GM23338 (cell line): ENCODE measurements around the gene ASB8.

Experiments used
- EZH2 ChIP-seq: fragments of 200-600 bp; sonication (generic); IDR thresholded peaks from one replicate; pipeline ENCODE4 v1.8.0; 2017; ENCODE audit warnings: antibody characterized with exemption, mild to moderate bottlenecking, low read depth; ENCODE audit not compliant: unreplicated experiment
- EZH2phosphoT487 ChIP-seq: fragments of 200-600 bp; sonication (generic); IDR thresholded peaks from one replicate; pipeline ENCODE4 v1.8.1; 2018; ENCODE audit warnings: antibody characterized with exemption; ENCODE audit not compliant: unreplicated experiment
- JUNB ChIP-seq: IDR thresholded peaks from one replicate; pipeline ENCODE4 v1.6.1; 2016; ENCODE audit warnings: antibody characterized with exemption; ENCODE audit not compliant: unreplicated experiment
- POLR2AphosphoS5 ChIP-seq: IDR thresholded peaks from 2 replicates; pipeline ENCODE4 v1.6.1; 2016; ENCODE audit warnings: antibody characterized with exemption, low read depth
- STAT1 ChIP-seq: IDR thresholded peaks from one replicate; pipeline ENCODE4 v1.6.1; 2016; ENCODE audit warnings: antibody characterized with exemption; ENCODE audit not compliant: unreplicated experiment
- ZNF331 ChIP-seq: fragments of 250-450 bp; sonication (Bioruptor Pico); IDR thresholded peaks from 2 replicates; pipeline ENCODE4 v1.5.0; 2020; ENCODE audit warnings: low read depth, mild to moderate bottlenecking, moderate library complexity
- TF ChIP-seq, protein P1 (sequence below), 2 experiments: fragments of 200-600 bp in 1 of 2; sonication (generic) in 1 of 2; conservative IDR thresholded peaks; 2 replicates each; pipeline versions ENCODE4 v1.5.1 to v1.6.1; 2016 to 2017; ENCODE audit warnings: antibody characterized with exemption in 2 of 2, low read depth in 2 of 2, mild to moderate bottlenecking in 2 of 2, moderate library complexity in 1 of 2
- TF ChIP-seq, protein P2 (sequence below): IDR thresholded peaks from one replicate; pipeline ENCODE4 v1.6.1; 2018; ENCODE audit warnings: antibody characterized with exemption; ENCODE audit not compliant: unreplicated experiment

DNA sequence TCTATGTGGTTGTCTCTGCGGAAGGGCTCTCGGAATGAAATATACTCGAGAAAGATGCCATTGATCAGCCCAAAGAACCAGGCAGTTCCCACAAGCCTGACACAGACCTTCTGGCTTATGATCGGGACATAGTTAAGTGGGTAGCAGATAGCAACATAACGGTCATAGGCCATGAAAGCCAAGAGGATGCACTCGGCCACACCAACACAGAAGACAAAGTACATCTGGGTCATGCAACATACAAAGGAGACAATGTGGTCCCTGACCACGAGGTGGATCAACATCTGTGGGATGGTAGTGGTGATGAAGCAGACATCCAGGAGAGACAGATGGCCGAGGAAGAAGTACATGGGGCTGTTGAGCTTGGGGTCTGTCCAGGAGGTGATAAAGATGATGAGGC lies 45.5 kb upstream of the ASB8 start:
- TF ChIP-seq, protein P1, sequence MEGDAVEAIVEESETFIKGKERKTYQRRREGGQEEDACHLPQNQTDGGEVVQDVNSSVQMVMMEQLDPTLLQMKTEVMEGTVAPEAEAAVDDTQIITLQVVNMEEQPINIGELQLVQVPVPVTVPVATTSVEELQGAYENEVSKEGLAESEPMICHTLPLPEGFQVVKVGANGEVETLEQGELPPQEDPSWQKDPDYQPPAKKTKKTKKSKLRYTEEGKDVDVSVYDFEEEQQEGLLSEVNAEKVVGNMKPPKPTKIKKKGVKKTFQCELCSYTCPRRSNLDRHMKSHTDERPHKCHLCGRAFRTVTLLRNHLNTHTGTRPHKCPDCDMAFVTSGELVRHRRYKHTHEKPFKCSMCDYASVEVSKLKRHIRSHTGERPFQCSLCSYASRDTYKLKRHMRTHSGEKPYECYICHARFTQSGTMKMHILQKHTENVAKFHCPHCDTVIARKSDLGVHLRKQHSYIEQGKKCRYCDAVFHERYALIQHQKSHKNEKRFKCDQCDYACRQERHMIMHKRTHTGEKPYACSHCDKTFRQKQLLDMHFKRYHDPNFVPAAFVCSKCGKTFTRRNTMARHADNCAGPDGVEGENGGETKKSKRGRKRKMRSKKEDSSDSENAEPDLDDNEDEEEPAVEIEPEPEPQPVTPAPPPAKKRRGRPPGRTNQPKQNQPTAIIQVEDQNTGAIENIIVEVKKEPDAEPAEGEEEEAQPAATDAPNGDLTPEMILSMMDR (conservative IDR thresholded peaks at IDR 0.05; ENCODE audit: low read depth in 2 of 2): no peak
- TF ChIP-seq POLR2AphosphoS5 (no peak), EZH2 (no peak), EZH2phosphoT487 (no peak), JUNB (no peak), STAT1 (no peak), ZNF331 (CRISPR knock-in tag) (no peak)
- TF ChIP-seq, protein P2, sequence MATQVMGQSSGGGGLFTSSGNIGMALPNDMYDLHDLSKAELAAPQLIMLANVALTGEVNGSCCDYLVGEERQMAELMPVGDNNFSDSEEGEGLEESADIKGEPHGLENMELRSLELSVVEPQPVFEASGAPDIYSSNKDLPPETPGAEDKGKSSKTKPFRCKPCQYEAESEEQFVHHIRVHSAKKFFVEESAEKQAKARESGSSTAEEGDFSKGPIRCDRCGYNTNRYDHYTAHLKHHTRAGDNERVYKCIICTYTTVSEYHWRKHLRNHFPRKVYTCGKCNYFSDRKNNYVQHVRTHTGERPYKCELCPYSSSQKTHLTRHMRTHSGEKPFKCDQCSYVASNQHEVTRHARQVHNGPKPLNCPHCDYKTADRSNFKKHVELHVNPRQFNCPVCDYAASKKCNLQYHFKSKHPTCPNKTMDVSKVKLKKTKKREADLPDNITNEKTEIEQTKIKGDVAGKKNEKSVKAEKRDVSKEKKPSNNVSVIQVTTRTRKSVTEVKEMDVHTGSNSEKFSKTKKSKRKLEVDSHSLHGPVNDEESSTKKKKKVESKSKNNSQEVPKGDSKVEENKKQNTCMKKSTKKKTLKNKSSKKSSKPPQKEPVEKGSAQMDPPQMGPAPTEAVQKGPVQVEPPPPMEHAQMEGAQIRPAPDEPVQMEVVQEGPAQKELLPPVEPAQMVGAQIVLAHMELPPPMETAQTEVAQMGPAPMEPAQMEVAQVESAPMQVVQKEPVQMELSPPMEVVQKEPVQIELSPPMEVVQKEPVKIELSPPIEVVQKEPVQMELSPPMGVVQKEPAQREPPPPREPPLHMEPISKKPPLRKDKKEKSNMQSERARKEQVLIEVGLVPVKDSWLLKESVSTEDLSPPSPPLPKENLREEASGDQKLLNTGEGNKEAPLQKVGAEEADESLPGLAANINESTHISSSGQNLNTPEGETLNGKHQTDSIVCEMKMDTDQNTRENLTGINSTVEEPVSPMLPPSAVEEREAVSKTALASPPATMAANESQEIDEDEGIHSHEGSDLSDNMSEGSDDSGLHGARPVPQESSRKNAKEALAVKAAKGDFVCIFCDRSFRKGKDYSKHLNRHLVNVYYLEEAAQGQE: no peak
